ENCODE data around the gene TMEM171. TPM values are rescaled to one million over a fixed set of nuclear protein-coding genes. Genes with fewer than 3 reads are reported as not detected.

TMEM171 gene
- total and polyA plus RNA-seq, 9 of the 15 experiments (the other 6 are each of a cell fraction or from before 2014, with no cell fraction given) = 0.08 TPM; not detected in 8

- TF ChIP-seq ZNF695 (CRISPR knock-in tag; IDR thresholded peaks at IDR 0.05) (no peak), ZNF124 (CRISPR knock-in tag; IDR thresholded peaks at IDR 0.05) (no peak)
Measured at GRCh38 chr5:73142035-73142434, 21.7 kb downstream of the TMEM171 start (continued).

- FAIRE-seq (no peak), DNase-seq (ENCODE audit: extremely low read depth in 1 of 4, low spot score in 3 of 4) (no peak), ATAC-seq (no peak)
- BruUV-seq (replicated peaks) = no TSS peak
- Histone ChIP-seq H3K4me2 (ENCODE audit: insufficient read depth, low read length) (no peak overlapping the region), H2AFZ (ENCODE audit: low read depth, low read length) (no peak overlapping the region), H3K9me1 (ENCODE audit: control insufficient read depth, insufficient read depth, low read length) (no peaks in the 10 kb centered on the region), H3K9ac (ENCODE audit: insufficient read depth in 1 of 2, low read depth in 2 of 2, low read length in 2 of 2) (no peak overlapping the region), H3K27ac (ENCODE audit: extremely low read depth, low read depth, low read length) (no peak overlapping the region), H3K4me3 (no peak overlapping the region), H3K9me3 (replicated peaks; ENCODE audit: control insufficient read depth, insufficient read depth, low read depth, low read length) (no peaks in the 10 kb centered on the region), H4K20me1 (replicated peaks; ENCODE audit: control insufficient read depth, insufficient read depth, low read length) (no peaks in the 10 kb centered on the region), H3K36me3 (ENCODE audit: control insufficient read depth, insufficient read depth, low read length) (no peaks in the 10 kb centered on the region), H3K27me3 (ENCODE audit: control insufficient read depth in 2 of 2, insufficient read depth in 2 of 2, low read length in 2 of 2) (peaks cover 14 to 22% of the 10 kb centered on the region in 2 experiments; a peak in 4 of 5 replicates), H3K79me2 (ENCODE audit: control insufficient read depth, insufficient read depth, low read length) (no peaks in the 10 kb centered on the region), H3K4me1 (replicated peaks in 1 of 2; ENCODE audit: control insufficient read depth in 2 of 2, insufficient read depth in 2 of 2, low read length in 2 of 2) (no peaks in the 10 kb centered on the region)
- POLR2A ChIA-PET = interaction anchor here (0.6 kb wide), 1 partner anchor 18 kb away, joined by 3 read pairs; no protein-coding TSS in a partner anchor
- 2% methylated on average over 6 of the region's 6 CpGs for WGBS (ENCODE audit: insufficient coverage, low coverage, missing lambda C conversion rate)
- CTCF ChIA-PET (ENCODE audit: low intra/inter-chr PET ratio) = no interaction called here
- intact Hi-C loops (cut with micrococcal nuclease) (no loop called here), in situ Hi-C loops (cut with MboI) (no loop called here)
- TF ChIP-seq ZNF707 (CRISPR knock-in tag; conservative IDR thresholded peaks at IDR 0.05) (no peak), KDM5B (IDR thresholded peaks at IDR 0.05; ENCODE audit: insufficient replicate concordance, low read depth, low read length) (no peak), SRF (CRISPR knock-in tag; IDR thresholded peaks at IDR 0.05) (no peak), ADNP (tag; IDR thresholded peaks at IDR 0.05) (no peak), HMG20A (CRISPR knock-in tag; conservative IDR thresholded peaks at IDR 0.05) (no peak), NCOR1 (IDR thresholded peaks at IDR 0.05) (no peak), HMGN3 (IDR thresholded peaks at IDR 0.05; ENCODE audit: borderline replicate concordance, extremely low read depth, insufficient read length, low read depth, low read length) (no peak), ZNF609 (CRISPR knock-in tag; IDR thresholded peaks at IDR 0.05; ENCODE audit: borderline replicate concordance) (no peak), FUS (optimal IDR thresholded peaks at IDR 0.05; ENCODE audit: low read depth, low read length) (no peak), SFPQ (IDR thresholded peaks at IDR 0.05; ENCODE audit: low read depth, low read length) (no peak)
- TF ChIP-seq, protein P1, sequence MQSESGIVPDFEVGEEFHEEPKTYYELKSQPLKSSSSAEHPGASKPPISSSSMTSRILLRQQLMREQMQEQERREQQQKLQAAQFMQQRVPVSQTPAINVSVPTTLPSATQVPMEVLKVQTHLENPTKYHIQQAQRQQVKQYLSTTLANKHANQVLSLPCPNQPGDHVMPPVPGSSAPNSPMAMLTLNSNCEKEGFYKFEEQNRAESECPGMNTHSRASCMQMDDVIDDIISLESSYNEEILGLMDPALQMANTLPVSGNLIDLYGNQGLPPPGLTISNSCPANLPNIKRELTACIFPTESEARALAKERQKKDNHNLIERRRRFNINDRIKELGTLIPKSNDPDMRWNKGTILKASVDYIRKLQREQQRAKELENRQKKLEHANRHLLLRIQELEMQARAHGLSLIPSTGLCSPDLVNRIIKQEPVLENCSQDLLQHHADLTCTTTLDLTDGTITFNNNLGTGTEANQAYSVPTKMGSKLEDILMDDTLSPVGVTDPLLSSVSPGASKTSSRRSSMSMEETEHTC (IDR thresholded peaks at IDR 0.05) = no peak
Measured at GRCh38 chr5:73143716-73144115, 23.3 kb downstream of the TMEM171 start.
